CD4-positive, alpha-beta T cell treated with Interleukin-17A for 1 hour (primary cell): ENCODE measurements around the gene NANOS2.
"Not testable (repeated sequence)": the region's sequence is repeated elsewhere in the genome, so short reads cannot be mapped to it uniquely, and the experiment has no call there.

ENCODE experiments used
- DNase-seq: peaks from one replicate; pipeline ENCODE4 v3.0.0-alpha.2; 2020

Gene NANOS2

DNA sequence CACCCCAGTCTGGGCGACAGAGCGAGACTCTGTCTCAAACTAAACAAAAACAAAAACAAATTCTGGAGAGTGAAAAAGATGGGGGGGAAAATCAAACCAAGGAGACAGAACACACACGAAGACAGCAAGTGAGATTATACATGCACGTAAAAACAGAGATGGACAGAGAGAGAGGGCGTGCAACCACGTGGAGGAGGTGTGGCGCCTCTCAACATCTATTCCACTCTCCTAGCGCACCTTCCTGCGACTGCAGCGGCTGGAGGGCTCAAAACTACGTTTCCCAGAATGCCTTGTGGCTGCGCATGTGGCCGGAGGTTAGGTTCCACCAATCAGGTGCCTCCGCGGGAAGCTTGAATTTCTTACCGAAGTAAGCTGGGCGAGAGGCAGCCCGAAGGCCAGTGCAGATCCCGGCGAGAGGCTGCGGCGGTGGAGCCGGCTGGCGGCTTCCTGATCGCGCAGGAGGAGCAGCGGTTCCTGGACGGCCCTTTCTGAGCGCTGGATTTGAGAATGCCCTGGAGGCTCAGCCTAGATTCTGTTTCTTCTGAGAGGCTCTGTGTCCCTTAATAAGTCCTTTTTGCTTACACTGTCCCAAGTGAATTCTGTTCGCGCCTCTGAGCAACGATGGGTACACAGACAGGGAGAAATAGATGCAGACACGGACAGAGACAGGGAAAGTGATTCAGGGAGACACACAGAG is 13.1 kb upstream of the NANOS2 start:
- DNase-seq: peak; percentile 94

- DNase-seq: no peak
Measured at GRCh38 chr19:45924891-45925447, 10.4 kb upstream of the NANOS2 start.

GRCh38 chr19:45922281-45922680 is 7.7 kb upstream of the NANOS2 start:
- DNase-seq: no peak

DNA sequence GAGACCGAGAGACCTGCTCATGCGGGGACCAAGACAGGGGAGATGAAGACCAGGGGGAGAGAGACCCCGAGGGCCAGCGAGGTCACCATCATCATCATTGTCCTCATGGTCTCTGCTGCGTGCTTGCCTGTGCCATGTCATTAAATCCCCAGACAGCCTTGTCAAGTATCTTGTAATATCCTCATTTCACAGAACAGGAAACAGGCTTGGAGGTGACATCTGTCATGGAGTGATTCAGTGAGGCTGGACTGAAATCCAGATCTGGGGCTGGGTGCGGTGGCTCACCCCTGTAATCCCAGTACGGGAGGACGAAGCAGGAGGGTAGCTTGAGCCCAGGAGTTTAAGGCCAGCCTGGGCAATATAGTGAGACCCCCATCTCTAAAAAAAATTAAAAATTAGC is 5.9 kb upstream of the NANOS2 start:
- DNase-seq: no peak

DNA sequence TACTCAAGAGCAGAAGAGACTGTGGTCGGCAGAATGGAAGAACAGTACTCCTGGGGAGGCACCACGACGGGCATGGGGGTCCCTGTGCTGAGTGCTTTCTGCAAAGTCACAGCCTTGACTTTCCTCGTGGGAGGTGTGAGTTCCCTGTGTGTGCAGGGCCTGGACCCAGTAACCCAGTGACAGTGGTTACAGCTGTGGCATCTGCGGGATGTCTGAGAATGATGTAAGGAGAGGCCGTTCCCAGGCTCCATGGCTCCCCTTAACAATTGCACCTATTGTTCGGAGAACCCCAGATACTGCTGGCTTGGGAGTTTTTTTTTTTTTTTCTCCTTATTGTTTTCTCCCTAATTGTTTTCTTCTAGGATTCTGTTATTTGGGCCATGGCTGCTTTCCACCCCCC is 5.1 kb upstream of the NANOS2 start:
- DNase-seq: no peak

DNA sequence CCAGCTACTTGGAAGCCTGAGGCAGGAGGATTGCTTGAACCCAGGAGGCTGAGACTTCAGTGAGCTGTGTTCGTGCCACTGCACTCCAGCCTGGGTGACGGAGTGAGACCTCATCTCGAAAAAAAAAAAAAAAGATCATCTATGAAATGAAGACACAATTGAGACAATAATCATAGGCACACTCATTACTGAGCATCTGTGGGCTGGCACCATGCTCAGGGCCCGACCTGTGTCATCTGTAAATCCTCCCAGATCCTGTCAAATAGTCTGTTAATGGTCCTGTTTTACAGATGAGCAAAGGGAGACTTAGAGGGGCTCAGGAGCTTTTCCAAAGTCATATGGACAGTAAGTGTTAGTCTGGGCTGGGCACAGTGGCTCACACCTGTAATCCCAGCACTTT is 4.1 kb upstream of the NANOS2 start:
- no peak for DNase-seq

- no peak for DNase-seq
Measured at GRCh38 chr19:45917421-45918091, 3.0 kb upstream of the NANOS2 start.

- no peak for DNase-seq
Measured at GRCh38 chr19:45911291-45911690, 3.3 kb downstream of the NANOS2 start.

DNA sequence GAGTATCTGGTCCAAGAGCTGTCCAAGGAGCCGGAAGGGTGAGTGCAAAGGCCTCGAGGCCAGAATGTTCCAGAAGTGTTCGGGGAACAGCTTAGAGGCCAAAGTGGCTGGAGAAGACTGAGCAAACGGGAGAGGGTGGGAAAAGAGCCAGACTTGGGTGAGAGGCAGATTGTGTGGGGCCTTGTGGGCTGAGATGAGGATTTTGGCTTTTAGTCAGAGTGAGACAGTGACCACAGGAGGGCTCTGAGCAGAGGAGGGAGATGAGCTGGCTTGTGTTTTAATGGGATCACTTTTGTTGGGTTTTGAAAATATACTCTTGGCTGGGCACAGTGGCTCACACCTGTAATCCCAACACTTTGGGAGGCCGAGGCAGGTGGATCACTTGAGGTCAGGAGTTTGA is 5.6 kb downstream of the NANOS2 start:
- no peak for DNase-seq

GRCh38 chr19:45906221-45906620 is 8.4 kb downstream of the NANOS2 start:
- DNase-seq: no peak

- DNase-seq: no peak
Measured at GRCh38 chr19:45905011-45905410, 9.6 kb downstream of the NANOS2 start.

DNA sequence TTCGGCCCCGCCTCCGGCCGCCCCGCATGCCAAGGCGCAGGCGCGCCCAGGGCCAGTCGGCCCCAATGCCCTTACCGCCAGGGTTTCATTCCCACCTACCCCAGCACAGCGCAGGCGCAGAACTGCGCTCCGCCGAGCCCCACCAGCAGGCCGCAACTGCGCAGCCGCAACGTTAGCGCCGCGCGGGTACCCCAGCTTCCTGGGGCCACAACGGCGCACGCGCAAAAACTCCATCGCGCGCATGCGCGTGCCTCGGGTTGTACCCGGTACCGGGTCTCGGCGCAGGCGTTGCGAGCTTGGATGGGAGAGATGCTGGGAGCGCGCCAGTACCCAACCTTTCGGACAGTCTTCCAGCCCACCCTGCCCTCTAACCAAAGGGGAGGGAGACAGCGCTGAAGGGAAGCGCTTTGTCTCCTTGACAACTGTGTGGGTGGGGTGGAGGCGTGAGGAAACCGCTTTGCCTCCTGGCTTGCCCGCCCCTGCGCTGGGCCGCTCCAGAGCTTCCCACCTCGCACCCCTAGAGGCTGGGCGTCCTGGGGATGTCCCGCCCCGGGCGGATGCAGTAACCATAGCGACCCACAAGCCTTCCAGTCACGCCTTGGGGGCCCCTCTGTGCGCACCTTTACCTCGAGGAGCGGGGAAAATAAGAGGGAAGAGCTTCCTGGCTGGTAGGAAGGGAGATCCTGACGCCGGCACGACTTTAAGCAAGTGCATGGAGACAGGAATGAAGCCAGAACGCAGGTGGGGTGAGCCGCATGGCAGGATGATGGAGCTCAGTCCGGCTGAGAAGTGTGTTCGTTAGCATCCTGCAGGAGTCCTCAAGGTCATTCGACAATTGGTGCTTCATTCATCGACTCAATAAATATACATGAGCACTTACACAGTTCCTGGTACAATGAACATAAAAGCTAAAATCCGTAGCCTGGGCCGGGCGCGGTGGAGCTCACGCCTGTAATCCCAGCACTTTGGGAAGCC is 11.6 kb downstream of the NANOS2 start:
- peak; percentile 99 for DNase-seq

DNA sequence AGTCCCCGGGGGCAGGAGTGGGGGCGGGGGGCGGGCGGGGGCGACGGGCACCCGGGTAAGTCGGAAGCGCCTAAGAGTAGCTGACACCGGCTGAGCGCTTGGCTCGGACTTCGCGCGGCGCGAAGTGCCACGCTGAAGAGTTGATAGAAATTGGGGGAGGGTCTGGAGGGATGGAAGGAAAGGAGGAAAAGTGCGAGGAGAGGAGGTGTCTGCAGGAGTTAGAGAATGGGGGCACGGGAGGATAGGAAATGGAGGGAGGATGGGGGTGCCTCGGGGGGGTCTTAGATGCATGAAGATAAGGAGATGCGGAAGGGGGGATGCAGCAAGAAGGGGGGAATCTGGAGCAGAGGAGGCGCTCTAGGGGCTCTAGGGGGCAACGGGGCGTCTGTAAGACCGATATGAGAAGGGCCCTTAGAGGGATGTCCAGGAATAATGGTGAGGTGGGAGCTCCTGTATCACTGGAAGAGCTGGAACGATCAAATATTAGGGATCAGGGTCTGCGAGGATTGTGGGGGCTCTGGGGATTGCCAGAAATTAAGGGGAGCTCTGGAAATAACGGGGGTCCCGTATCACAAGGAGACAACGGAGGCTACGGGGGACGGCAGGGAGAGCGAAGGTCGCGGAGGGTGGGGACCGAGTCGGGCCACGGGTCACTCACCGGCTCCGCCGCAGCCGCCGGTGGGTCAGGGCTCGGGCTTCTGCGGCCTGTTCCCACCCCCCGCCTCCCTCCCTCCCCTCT is 12.5 kb downstream of the NANOS2 start, which contains the start of gene MYPOP:
Gene MYPOP (minus strand): TSS at position 702 of the 739 bp plus-strand sequence. CDS start 840 bp downstream, outside the sequence.
- DNase-seq: no peak

GRCh38 chr19:45901432-45901911 is 13.1 kb downstream of the NANOS2 start:
- peak; percentile 30 for DNase-seq

GRCh38 chr19:45900738-45901431 is 13.7 kb downstream of the NANOS2 start:
- DNase-seq: no peak

GRCh38 chr19:45899919-45900589 is 14.5 kb downstream of the NANOS2 start:
- DNase-seq: no peak

GRCh38 chr19:45899253-45899652 is 15.3 kb downstream of the NANOS2 start:
- DNase-seq: no peak

- DNase-seq: no peak
Measured at GRCh38 chr19:45897261-45897812, 17.2 kb downstream of the NANOS2 start.

DNA sequence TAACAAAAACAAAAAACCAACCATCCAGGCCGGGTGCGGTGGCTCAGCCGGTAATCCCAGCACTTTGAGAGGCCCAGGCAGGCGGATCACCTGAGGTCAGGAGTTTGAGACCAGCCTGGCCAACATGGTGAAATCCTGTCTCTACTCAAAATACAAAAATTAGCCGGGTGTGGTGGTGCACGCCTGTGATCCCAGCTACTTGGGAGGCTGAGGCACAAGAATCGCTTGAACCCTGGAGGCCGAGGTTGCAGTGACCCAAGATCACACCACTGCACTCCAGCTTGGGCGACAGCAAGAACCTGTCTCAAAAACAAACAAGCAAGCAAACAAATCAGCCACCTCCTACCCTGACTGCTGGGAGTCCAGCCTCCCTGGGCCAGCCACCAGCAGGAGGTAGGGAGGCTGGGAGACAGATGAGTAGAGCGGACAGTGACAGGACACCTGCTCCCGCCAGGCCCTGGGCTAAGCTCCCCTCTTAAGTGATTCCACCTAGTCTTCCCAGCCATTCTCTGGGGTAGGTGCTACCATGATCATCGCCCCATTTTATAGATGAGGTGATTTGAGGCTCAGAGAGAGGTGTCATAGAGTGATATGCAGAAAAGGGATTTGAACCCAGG is 18.5 kb downstream of the NANOS2 start:
- not testable (repeated sequence) for DNase-seq

GRCh38 chr19:45895519-45895972 is 19.0 kb downstream of the NANOS2 start:
- no peak for DNase-seq
